ENCODE data around the gene MSRB1.

DNA sequence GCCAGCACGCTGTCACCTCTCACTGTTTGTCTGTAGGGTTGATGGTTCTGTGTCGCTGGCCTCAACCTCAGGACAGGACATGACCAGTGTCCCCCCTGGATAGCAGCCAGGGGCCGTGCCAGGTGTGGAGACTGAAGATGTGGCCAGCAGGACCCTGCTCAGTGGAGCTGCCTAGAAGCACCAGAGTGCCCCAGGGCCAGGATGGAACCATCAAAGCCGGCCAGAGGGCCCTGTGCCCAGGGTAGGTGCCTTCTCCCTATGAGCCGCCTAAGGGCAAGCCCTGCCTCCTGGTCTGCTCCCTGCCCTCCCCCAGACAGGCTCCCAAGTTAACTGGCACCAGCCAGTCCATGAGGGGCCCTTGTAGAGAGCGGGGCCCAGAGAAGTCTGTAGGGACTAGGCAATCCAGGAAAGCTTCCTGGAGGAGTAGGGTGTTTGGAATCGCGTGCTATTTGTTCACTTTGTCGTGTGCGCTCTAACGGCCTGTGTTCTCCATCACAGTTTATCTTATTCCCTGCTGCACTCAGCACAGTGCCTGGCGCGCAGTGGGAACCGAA lies 15.8 kb upstream of the MSRB1 start:
- TF ChIP-seq, protein P1, sequence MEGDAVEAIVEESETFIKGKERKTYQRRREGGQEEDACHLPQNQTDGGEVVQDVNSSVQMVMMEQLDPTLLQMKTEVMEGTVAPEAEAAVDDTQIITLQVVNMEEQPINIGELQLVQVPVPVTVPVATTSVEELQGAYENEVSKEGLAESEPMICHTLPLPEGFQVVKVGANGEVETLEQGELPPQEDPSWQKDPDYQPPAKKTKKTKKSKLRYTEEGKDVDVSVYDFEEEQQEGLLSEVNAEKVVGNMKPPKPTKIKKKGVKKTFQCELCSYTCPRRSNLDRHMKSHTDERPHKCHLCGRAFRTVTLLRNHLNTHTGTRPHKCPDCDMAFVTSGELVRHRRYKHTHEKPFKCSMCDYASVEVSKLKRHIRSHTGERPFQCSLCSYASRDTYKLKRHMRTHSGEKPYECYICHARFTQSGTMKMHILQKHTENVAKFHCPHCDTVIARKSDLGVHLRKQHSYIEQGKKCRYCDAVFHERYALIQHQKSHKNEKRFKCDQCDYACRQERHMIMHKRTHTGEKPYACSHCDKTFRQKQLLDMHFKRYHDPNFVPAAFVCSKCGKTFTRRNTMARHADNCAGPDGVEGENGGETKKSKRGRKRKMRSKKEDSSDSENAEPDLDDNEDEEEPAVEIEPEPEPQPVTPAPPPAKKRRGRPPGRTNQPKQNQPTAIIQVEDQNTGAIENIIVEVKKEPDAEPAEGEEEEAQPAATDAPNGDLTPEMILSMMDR (IDR thresholded peaks at IDR 0.05; ENCODE audit: insufficient read depth, low read length): no peak
- TF ChIP-seq, protein P2, sequence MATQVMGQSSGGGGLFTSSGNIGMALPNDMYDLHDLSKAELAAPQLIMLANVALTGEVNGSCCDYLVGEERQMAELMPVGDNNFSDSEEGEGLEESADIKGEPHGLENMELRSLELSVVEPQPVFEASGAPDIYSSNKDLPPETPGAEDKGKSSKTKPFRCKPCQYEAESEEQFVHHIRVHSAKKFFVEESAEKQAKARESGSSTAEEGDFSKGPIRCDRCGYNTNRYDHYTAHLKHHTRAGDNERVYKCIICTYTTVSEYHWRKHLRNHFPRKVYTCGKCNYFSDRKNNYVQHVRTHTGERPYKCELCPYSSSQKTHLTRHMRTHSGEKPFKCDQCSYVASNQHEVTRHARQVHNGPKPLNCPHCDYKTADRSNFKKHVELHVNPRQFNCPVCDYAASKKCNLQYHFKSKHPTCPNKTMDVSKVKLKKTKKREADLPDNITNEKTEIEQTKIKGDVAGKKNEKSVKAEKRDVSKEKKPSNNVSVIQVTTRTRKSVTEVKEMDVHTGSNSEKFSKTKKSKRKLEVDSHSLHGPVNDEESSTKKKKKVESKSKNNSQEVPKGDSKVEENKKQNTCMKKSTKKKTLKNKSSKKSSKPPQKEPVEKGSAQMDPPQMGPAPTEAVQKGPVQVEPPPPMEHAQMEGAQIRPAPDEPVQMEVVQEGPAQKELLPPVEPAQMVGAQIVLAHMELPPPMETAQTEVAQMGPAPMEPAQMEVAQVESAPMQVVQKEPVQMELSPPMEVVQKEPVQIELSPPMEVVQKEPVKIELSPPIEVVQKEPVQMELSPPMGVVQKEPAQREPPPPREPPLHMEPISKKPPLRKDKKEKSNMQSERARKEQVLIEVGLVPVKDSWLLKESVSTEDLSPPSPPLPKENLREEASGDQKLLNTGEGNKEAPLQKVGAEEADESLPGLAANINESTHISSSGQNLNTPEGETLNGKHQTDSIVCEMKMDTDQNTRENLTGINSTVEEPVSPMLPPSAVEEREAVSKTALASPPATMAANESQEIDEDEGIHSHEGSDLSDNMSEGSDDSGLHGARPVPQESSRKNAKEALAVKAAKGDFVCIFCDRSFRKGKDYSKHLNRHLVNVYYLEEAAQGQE (IDR thresholded peaks at IDR 0.05; ENCODE audit: insufficient replicate concordance, low read depth): no peak
- TF ChIP-seq GABPA (IDR thresholded peaks at IDR 0.05; ENCODE audit: low read depth): no peak

Data from HL-60 (cell line).